PC-3 (cell line): Measurements from ENCODE around the gene CLIP3.

Source experiments
- CTCF ChIP-seq: fragments of 300-600 bp; sonication (generic); conservative IDR thresholded peaks from 2 replicates; pipeline ENCODE4 v1.5.1; 2017; ENCODE audit warnings: antibody characterized with exemption, low read depth, mild to moderate bottlenecking, low read length
- EZH2 ChIP-seq: fragments of 300-600 bp; sonication (generic); IDR thresholded peaks from one replicate; pipeline ENCODE4 v1.6.1; 2017; ENCODE audit warnings: antibody characterized with exemption, mild to moderate bottlenecking, low read length; ENCODE audit not compliant: unreplicated experiment
- EZH2phosphoT487 ChIP-seq: fragments of 300-600 bp; sonication (generic); IDR thresholded peaks from 2 replicates; pipeline ENCODE4 v1.6.1; 2018; ENCODE audit warnings: mild to moderate bottlenecking, antibody characterized with exemption, low read length, borderline replicate concordance

- TF ChIP-seq CTCF (no peak), EZH2phosphoT487 (no peak), EZH2 (no peak)
These were observed 13.9 kb upstream of the CLIP3 start for GRCh38 chr19:36046443-36047050.
